GM13976 (cell line): ENCODE results near the gene CAMK1.

Source experiments
- DNase-seq: peaks from one replicate; pipeline ENCODE4 v3.0.0; 2012; ENCODE audit warnings: low spot score
- in situ Hi-C: fragments of 300-500 bp; cut with MboI; formaldehyde crosslinking; loops from one replicate; pipeline ENCODE4 v1.12.0; 2022; ENCODE audit warnings: low sequenced_read_pairs, mixed read lengths, inconsistent platforms; ENCODE audit not compliant: unreplicated experiment
- TF ChIP-seq, protein P1 (sequence below): IDR thresholded peaks from 2 replicates; pipeline ENCODE4 v1.5.1; 2012; ENCODE audit warnings: borderline replicate concordance, mild to moderate bottlenecking; ENCODE audit not compliant: insufficient read depth; ENCODE audit errors: extremely low read depth, missing control alignments, control extremely low read depth

The CAMK1 gene

DNA sequence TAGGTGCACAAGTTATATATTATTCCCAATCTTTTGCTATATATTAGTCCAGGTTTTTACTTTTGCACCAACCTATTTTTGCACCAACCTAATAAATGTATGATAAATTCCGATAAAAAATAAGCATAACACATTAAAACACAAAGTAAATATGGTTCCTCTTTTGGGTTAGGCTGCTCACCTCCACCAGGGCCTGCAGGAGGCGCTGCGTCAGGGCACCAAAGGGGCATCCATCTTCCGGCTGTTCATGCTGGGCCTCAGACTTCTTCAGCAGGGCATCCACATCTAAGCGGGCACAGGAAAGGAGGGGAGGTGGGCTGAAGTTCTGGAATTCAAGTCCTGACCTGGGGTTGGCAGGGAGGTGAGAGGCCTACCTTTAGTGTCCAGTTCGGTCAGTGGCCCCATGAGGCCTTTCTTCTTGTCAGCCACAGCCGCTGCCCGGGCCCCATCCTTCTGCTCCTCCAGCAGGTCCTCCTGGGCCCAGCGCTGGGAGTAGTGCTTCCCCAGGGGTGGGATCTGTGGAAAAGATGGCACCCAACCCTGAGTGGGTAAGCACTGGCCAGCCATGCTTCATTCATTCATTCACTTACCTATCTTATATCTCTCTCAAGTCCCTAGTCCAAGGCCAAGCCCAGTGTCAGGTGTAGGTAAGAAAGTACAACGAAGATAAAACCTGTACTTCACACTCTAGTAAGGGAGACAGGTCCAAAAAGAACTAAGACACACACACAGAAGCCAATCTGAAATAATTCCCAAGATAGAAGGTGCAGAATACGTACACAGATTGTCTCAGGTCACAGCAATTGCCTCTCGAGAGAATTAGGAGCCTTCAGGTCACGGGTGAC is 17.3 kb upstream of the CAMK1 start:
- in situ Hi-C loops, result no loop called here
- TF ChIP-seq, protein P1, sequence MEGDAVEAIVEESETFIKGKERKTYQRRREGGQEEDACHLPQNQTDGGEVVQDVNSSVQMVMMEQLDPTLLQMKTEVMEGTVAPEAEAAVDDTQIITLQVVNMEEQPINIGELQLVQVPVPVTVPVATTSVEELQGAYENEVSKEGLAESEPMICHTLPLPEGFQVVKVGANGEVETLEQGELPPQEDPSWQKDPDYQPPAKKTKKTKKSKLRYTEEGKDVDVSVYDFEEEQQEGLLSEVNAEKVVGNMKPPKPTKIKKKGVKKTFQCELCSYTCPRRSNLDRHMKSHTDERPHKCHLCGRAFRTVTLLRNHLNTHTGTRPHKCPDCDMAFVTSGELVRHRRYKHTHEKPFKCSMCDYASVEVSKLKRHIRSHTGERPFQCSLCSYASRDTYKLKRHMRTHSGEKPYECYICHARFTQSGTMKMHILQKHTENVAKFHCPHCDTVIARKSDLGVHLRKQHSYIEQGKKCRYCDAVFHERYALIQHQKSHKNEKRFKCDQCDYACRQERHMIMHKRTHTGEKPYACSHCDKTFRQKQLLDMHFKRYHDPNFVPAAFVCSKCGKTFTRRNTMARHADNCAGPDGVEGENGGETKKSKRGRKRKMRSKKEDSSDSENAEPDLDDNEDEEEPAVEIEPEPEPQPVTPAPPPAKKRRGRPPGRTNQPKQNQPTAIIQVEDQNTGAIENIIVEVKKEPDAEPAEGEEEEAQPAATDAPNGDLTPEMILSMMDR, result no peak
- DNase-seq, result no peak

DNA sequence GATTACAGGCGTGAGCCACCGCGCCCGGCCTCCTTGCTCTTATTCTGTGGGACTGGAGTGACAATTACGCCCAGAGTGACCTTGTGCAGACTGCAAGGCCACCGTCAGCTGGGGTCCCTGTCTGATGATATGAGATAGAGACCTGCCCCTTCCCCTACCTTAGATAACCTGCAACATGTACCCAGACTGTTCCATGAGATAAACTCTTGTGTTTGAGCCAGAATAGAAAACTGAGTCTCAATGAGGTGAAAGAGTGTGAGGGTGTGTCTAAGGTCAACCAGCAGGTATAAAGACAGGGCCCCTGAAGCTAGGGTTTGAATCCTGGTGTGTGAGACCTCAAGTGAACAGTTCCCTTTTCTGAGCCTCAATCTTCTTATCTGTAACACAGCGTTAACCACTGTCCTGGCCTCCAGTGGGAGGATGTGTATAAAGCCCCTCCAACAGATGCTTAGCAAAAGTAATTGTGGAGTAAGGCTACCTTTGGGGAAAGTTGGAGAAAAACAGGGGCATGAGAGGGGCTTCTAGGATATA is 16.5 kb upstream of the CAMK1 start:
- no peak for DNase-seq
- TF ChIP-seq, protein P1, result no peak
- in situ Hi-C loops, result no loop called here

DNA sequence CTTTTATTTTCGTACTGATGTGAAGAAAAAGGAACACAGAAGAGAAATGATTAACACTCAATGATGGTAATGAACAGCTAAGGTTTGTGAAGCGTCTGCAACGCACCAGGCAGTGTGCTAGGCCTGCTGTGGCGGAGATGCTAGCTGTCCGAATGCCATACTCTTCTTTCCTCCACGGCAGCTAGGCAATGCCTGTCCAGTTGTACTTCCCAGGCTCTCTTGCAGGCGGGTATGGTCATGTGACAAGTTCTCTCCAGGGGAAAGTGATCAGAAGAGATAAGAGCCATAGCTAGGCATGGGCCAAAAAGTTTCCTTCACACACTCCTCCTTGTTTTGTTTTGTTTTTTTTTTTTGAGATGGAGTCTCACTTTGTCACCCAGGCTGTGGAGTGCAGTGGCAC is 15.9 kb upstream of the CAMK1 start:
- in situ Hi-C loops, result no loop called here
- TF ChIP-seq, protein P1, result no peak
- no peak for DNase-seq

DNA sequence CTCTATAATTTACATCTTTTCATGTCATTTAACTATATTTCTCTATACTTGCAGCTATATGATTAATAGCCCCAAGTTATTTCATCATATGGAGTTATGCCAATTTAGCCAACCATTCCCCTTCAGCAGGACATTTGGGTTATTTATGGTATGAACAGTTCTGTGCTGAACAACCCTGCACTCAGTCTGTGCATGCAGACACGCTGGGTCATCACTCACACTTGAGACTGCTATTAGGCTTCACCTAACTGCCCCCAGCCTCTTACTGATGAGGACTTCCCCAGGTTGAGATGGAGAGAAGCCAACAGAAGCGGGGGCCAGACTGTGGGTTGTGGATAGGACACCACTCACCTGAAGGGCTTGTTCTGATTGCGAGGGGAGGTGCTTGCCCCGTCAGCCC is 15.2 kb upstream of the CAMK1 start:
- in situ Hi-C loops, result no loop called here
- DNase-seq, result no peak
- TF ChIP-seq, protein P1, result no peak

DNA sequence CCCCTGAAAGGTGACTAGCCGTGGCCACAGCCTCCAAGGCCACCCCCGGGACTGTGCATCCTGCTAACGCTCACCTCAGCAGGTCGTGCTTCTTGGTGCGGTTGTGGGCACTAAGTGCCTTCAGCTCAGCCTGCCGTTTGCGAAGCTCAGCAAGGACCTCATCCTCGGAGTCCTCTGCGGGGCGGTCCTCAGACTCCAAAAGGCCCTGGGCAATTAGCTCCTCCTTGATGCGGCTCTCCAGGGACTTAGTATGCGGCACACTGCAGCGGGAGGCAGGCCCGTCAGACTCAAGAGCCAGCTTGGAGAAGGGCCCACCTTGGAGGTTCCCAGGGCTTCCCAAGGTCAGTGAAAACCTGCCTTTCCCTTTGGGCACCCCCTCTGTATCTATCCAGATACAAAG is 14.2 kb upstream of the CAMK1 start:
- no peak for DNase-seq
- in situ Hi-C loops, result no loop called here
- TF ChIP-seq, protein P1, result no peak

DNA sequence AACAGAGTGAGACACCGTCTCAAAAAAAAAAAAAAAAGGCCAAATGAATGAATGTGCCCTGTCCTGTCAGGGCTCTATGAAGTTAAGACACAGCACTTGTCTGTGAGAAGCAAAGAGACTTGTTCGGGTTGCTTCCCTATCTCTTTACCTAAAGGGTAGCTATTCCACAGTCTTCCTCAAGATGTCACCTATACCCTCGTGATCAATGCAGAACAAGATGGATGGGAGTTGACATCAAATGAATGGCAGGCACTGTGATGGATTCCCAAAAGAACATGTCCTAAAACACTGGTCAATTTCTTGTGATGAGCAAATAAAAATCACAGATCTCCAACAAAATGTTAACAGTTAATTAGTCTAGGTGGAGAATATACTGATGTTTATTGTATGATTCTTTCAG is 13.0 kb upstream of the CAMK1 start:
- TF ChIP-seq, protein P1, result peak; percentile 20
- in situ Hi-C loops, result no loop called here
- DNase-seq, result no peak
